HEK293 (cell line): ENCODE results near the gene RPL36A.

ENCODE experiments used
- CTCF ChIA-PET: fragments of 350-600 bp; formaldehyde crosslinking; extraction: SDS; loops from one replicate; lab custom pipeline; 2021; ENCODE audit warnings: antibody characterized with exemption; lab: Yijun Ruan, JAX
- POLR2A ChIA-PET: fragments of 300-600 bp; formaldehyde crosslinking; extraction: SDS; loops from one replicate; lab custom pipeline; 2020; ENCODE audit warnings: antibody characterized with exemption, inconsistent platforms; lab: Yijun Ruan, JAX
- H3K27ac ChIP-seq: fragments of 200-500 bp; sonication (Bioruptor generic); 2 replicates; pipeline ENCODE4 v1.5.1; 2014; ENCODE audit warnings: low read depth, low read length, control low read depth, inconsistent platforms; ENCODE audit errors: extremely low read depth
- H3K36me3 ChIP-seq, 2 experiments: fragments of 200-500 bp in 1 of 2; sonication (Bioruptor generic) in 1 of 2; 1 replicate in 1 of 2; 2 replicates in 1 of 2; pipeline ENCODE4 v1.5.1; 2014 to 2017; ENCODE audit warnings: inconsistent platforms in 2 of 2, low read length in 2 of 2; ENCODE audit not compliant: control insufficient read depth in 2 of 2, insufficient read depth in 1 of 2
- H3K4me1 ChIP-seq: fragments of 200-500 bp; sonication (Bioruptor generic); 2 replicates; pipeline ENCODE4 v1.5.1; 2014; ENCODE audit warnings: mild to moderate bottlenecking, low read length, inconsistent platforms; ENCODE audit not compliant: control insufficient read depth, insufficient read depth
- H3K4me3 ChIP-seq: 2 replicates; pipeline ENCODE4 v1.5.1; 2011; ENCODE audit warnings: low read depth, mild to moderate bottlenecking, control low read depth, low read length, moderate library complexity
- H3K9me3 ChIP-seq: fragments of 200-500 bp; sonication (Bioruptor generic); 2 replicates; pipeline ENCODE4 v1.5.1; 2014; ENCODE audit warnings: low read depth, low read length, inconsistent platforms; ENCODE audit not compliant: control insufficient read depth, insufficient read depth
- BCL6B ChIP-seq: fragments of 450-650 bp; formaldehyde crosslinking; IDR thresholded peaks from 2 replicates; pipeline ENCODE4 v1.5.1; 2017; ENCODE audit warnings: missing biosample characterization, missing genetic modification characterization
- CTCF ChIP-seq: fragments of 450-650 bp; formaldehyde crosslinking; IDR thresholded peaks from 2 replicates; pipeline ENCODE4 v1.5.1; 2016; ENCODE audit warnings: missing biosample characterization, missing genetic modification characterization
- GLI2 ChIP-seq: fragments of 450-650 bp; formaldehyde crosslinking; IDR thresholded peaks from 2 replicates; pipeline ENCODE4; 2017; ENCODE audit warnings: missing biosample characterization, missing genetic modification characterization, low read depth, borderline replicate concordance
- IKZF3 ChIP-seq: fragments of 450-650 bp; IDR thresholded peaks from 2 replicates; pipeline ENCODE4 v1.5.0; 2018; ENCODE audit warnings: missing biosample characterization, mild to moderate bottlenecking, missing genetic modification characterization, moderate library complexity
- KLF8 ChIP-seq: fragments of 450-650 bp; formaldehyde crosslinking; IDR thresholded peaks from 2 replicates; pipeline ENCODE4 v1.5.1; 2016; ENCODE audit warnings: missing biosample characterization, missing genetic modification characterization
- KLF9 ChIP-seq: fragments of 450-650 bp; formaldehyde crosslinking; IDR thresholded peaks from 2 replicates; pipeline ENCODE4 v1.5.1; 2016; ENCODE audit warnings: missing biosample characterization, missing genetic modification characterization, low read depth
- OSR2 ChIP-seq: fragments of 450-650 bp; formaldehyde crosslinking; IDR thresholded peaks from 2 replicates; pipeline ENCODE4 v1.5.1; 2016; ENCODE audit warnings: missing biosample characterization, missing genetic modification characterization
- PRDM1 ChIP-seq: fragments of 450-650 bp; formaldehyde crosslinking; IDR thresholded peaks from 2 replicates; pipeline ENCODE4; 2016; ENCODE audit warnings: missing biosample characterization, missing genetic modification characterization
- RBAK ChIP-seq: fragments of 450-650 bp; formaldehyde crosslinking; IDR thresholded peaks from 2 replicates; pipeline ENCODE4 v1.5.1; 2016; ENCODE audit warnings: missing biosample characterization, missing genetic modification characterization
- ZNF114 ChIP-seq: fragments of 450-650 bp; formaldehyde crosslinking; IDR thresholded peaks from 2 replicates; pipeline ENCODE4 v1.5.0; 2017; ENCODE audit warnings: missing biosample characterization, missing genetic modification characterization
- ZNF157 ChIP-seq: fragments of 450-650 bp; formaldehyde crosslinking; IDR thresholded peaks from 2 replicates; pipeline ENCODE4 v1.5.1; 2016; ENCODE audit warnings: missing biosample characterization, missing genetic modification characterization
- ZNF302 ChIP-seq: fragments of 450-650 bp; formaldehyde crosslinking; IDR thresholded peaks from 2 replicates; pipeline ENCODE4 v1.5.1; 2016; ENCODE audit warnings: missing biosample characterization, missing genetic modification characterization, low read depth
- ZNF362 ChIP-seq: fragments of 450-650 bp; formaldehyde crosslinking; IDR thresholded peaks from 2 replicates; pipeline ENCODE4 v1.5.1; 2016; ENCODE audit warnings: missing biosample characterization, missing genetic modification characterization
- ZNF366 ChIP-seq: fragments of 450-650 bp; formaldehyde crosslinking; conservative IDR thresholded peaks from 2 replicates; pipeline ENCODE4 v1.5.1; 2016; ENCODE audit warnings: missing biosample characterization, missing genetic modification characterization
- ZNF398 ChIP-seq: fragments of 450-650 bp; formaldehyde crosslinking; IDR thresholded peaks from 2 replicates; pipeline ENCODE4 v1.5.1; 2017; ENCODE audit warnings: missing biosample characterization, missing genetic modification characterization
- ZNF433 ChIP-seq: fragments of 450-650 bp; formaldehyde crosslinking; IDR thresholded peaks from 2 replicates; pipeline ENCODE4 v1.5.1; 2016; ENCODE audit warnings: missing biosample characterization, missing genetic modification characterization, low read depth
- ZSCAN16 ChIP-seq: fragments of 450-650 bp; formaldehyde crosslinking; IDR thresholded peaks from 2 replicates; pipeline ENCODE4 v1.5.1; 2016; ENCODE audit warnings: missing biosample characterization, missing genetic modification characterization

Gene RPL36A

GRCh38 chrX:101368800-101369199, 22.0 kb upstream of the RPL36A start:
- Histone ChIP-seq H3K36me3 (no peaks in the 10 kb centered on the region), H3K27ac (no peak overlapping the region), H3K9me3 (no peaks in the 10 kb centered on the region), H3K4me1 (peaks cover 2% of the 10 kb centered on the region; the same call in 1 of the 2 replicates), H3K4me3 (no peak overlapping the region)
- POLR2A ChIA-PET, result interaction anchor here (1.6 kb wide), 1 partner anchor 22 kb away, joined by 8 read pairs; the partner anchor contains the start of gene RPL36A
- CTCF ChIA-PET, result interaction anchor here (0.6 to 1.6 kb wide), 3 partner anchors 9 to 12 kb away, joined by 3 to 6 read pairs (median 4); no protein-coding TSS in a partner anchor
- TF ChIP-seq IKZF3 (tag by site-specific recombination), result no peak
- no peak for TF ChIP-seq OSR2 (tag by site-specific recombination)
- no peak for TF ChIP-seq ZSCAN16 (tag by site-specific recombination)
- no peak for TF ChIP-seq ZNF157 (tag by site-specific recombination)
- TF ChIP-seq ZNF398 (tag by site-specific recombination), result no peak
- TF ChIP-seq GLI2, result no peak
- no peak for TF ChIP-seq KLF8 (tag by site-specific recombination)
- no peak for TF ChIP-seq ZNF114 (tag by site-specific recombination)
- TF ChIP-seq KLF9, result no peak

GRCh38 chrX:101369687-101370086, 21.1 kb upstream of the RPL36A start:
- Histone ChIP-seq H3K4me1 (peaks cover 2% of the 10 kb centered on the region; the same call in 1 of the 2 replicates), H3K36me3 (no peaks in the 10 kb centered on the region), H3K4me3 (no peak overlapping the region), H3K27ac (no peak overlapping the region), H3K9me3 (no peaks in the 10 kb centered on the region)
- TF ChIP-seq BCL6B (tag by site-specific recombination), result no peak
- peak; percentile 83 for TF ChIP-seq PRDM1 (tag by site-specific recombination)
- TF ChIP-seq ZNF433 (tag by site-specific recombination), result no peak
- TF ChIP-seq ZNF398 (tag by site-specific recombination), result no peak
- TF ChIP-seq RBAK (tag by site-specific recombination), result no peak
- TF ChIP-seq ZNF366, result peak; percentile 85
- TF ChIP-seq ZNF362 (tag by site-specific recombination), result no peak
- TF ChIP-seq CTCF, result no peak
- TF ChIP-seq ZNF302, result no peak
- CTCF ChIA-PET, result interaction anchor here (0.6 to 0.9 kb wide), 3 partner anchors 21 to 705 kb away, joined by 3 read pairs; no protein-coding TSS in a partner anchor
- POLR2A ChIA-PET, result interaction anchor here (0.6 to 1.6 kb wide), 2 partner anchors 20 to 21 kb away, joined by 3 to 8 read pairs; partner anchors contain the start of gene RPL36A
